Measurements from ENCODE around the gene TMEM35A. TPM values are rescaled to one million over a fixed set of nuclear protein-coding genes. Genes with fewer than 3 reads are reported as not detected.
A peak's percentile ranks its signal among the peaks of the same experiment; 100 is the strongest.
"Not testable (repeated sequence)": the region's sequence is repeated elsewhere in the genome, so short reads cannot be mapped to it uniquely, and the experiment has no call there.

Gene TMEM35A
- total RNA-seq (2014; rRNA removed; shearing (Covaris generic)) = not detected in 2 replicates

- DNase-seq (ENCODE audit: low spot score) = no peak
These were observed at the start of gene TMEM35A for GRCh38 chrX:101078716-101079598. TSS of gene TMEM35A (plus strand) at chrX:101078879. CDS start at chrX:101079003, 124 bp downstream.

GRCh38 chrX:101029665-101030064 lies 49.0 kb upstream of the TMEM35A start:
- DNase-seq (ENCODE audit: low spot score) = no peak

- DNase-seq (ENCODE audit: low spot score) = no peak
These were observed 41.4 kb upstream of the TMEM35A start for GRCh38 chrX:101037231-101037630.

GRCh38 chrX:101040197-101040596 lies 38.5 kb upstream of the TMEM35A start:
- DNase-seq (ENCODE audit: low spot score) = no peak

GRCh38 chrX:101051153-101051548 lies 27.5 kb upstream of the TMEM35A start:
- DNase-seq (ENCODE audit: low spot score) = no peak

GRCh38 chrX:101051549-101052302 lies 27.0 kb upstream of the TMEM35A start, which contains the start of gene TRMT2B:
TSS of gene TRMT2B (minus strand) at chrX:101052111. CDS start at chrX:101042289, 9,822 bp downstream.
- peak; percentile 81 for DNase-seq (ENCODE audit: low spot score)

- not testable (repeated sequence) for DNase-seq (ENCODE audit: low spot score)
These were observed 22.1 kb upstream of the TMEM35A start for GRCh38 chrX:101056551-101056950.

GRCh38 chrX:101057093-101057714 lies 21.5 kb upstream of the TMEM35A start:
- DNase-seq (ENCODE audit: low spot score) = no peak

- no peak for DNase-seq (ENCODE audit: low spot score)
These were observed 16.5 kb upstream of the TMEM35A start for GRCh38 chrX:101062176-101062575.

- no peak for DNase-seq (ENCODE audit: low spot score)
These were observed 7.1 kb upstream of the TMEM35A start for GRCh38 chrX:101071582-101071981.

- DNase-seq (ENCODE audit: low spot score) = no peak
These were observed 1.1 kb downstream of the TMEM35A start for GRCh38 chrX:101079736-101080270.

GRCh38 chrX:101080326-101081124 lies 1.8 kb downstream of the TMEM35A start:
- DNase-seq (ENCODE audit: low spot score) = no peak

- DNase-seq (ENCODE audit: low spot score) = no peak
These were observed 2.6 kb downstream of the TMEM35A start for GRCh38 chrX:101081231-101081630.

- DNase-seq (ENCODE audit: low spot score) = no peak
These were observed 13.1 kb downstream of the TMEM35A start for GRCh38 chrX:101091817-101092216.

GRCh38 chrX:101097546-101098453 lies 19.1 kb downstream of the TMEM35A start, which contains the start of gene CENPI:
TSS of gene CENPI (plus strand) at chrX:101098204. CDS start at chrX:101101071, 2,867 bp downstream.
- DNase-seq (ENCODE audit: low spot score) = peak; percentile 92

- DNase-seq (ENCODE audit: low spot score) = no peak
These were observed 29.6 kb downstream of the TMEM35A start for GRCh38 chrX:101108284-101108683.

GRCh38 chrX:101117701-101118100 lies 39.0 kb downstream of the TMEM35A start:
- no peak for DNase-seq (ENCODE audit: low spot score)

GRCh38 chrX:101136235-101136634 lies 57.6 kb downstream of the TMEM35A start:
- no peak for DNase-seq (ENCODE audit: low spot score)

Measured in HT-29 (cell line).